ENCODE measurements around the gene USP5. TPM values are rescaled to one million over a fixed set of nuclear protein-coding genes. Genes with fewer than 3 reads are reported as not detected.
A peak's percentile ranks its signal among the peaks of the same experiment; 100 is the strongest.

The USP5 gene
- polyA plus RNA-seq, 12 donors, result 46.8 to 77.4 (median 59.6) TPM; not detected in 1

DNA sequence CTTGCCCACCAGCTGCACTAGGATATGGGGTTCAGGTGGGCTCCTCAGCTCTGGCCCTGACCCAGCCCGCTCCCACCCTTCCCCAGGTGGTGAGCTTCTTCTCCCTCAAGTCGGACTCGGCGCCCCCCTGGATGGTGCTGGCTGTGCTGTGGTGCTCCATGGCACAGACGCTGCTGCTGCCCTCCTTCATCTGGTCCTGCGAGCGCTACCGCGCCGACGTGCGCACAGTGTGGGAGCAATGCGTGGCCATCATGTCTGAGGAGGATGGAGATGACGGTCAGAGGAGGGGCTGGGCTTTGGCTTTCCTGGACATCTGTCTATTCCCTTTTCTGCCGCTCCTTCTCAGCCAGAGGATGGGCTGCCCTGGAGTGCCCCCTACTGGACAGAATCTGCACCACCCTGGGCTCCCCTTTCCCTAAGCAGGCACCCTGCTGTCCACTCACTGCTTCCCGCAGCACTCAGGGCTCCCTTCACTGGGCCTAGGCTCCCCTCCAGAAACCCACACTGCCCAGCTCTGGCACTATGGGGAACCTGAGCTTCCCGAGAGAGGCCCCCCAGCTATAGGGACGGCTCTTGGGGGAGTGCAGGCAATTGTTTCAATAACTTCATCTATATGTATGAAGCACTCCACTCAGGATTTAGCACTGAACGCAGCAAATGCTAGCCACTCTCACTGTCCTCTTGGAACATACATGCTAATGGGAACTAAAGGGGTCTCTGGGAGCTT is 26.4 kb upstream of the USP5 start:
- peak; percentile 94 for DNase-seq

- DNase-seq, result no peak
Measured at GRCh38 chr12:6826125-6826733, 25.7 kb upstream of the USP5 start.

DNA sequence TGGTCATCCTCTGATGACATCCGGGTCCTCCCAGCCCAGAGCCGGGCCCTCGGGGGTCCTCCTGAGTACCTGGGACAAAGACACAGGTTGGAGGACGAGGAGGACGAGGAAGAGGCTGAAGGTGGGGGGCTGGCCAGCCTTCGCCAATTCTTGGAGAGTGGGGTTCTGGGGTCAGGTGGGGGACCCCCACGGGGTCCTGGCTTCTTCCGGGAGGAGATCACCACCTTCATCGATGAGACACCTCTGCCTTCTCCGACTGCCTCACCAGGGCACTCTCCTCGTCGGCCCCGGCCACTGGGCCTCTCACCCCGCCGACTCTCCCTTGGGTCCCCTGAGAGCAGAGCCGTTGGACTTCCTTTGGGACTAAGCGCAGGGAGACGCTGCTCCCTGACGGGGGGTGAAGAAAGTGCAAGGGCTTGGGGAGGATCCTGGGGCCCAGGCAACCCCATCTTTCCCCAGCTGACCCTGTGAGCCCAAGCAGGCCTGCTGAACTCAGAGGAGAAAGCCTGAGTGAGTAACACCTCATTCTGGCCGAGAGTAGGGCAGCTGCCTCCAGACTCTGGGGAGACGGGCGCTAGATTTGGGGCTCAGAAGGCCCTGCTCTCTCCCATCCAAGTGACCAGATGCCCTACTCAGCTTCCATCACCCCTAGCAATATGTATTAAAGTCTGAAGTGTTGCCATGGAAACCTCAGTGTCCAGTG is 25.1 kb upstream of the USP5 start:
- DNase-seq, result no peak

DNA sequence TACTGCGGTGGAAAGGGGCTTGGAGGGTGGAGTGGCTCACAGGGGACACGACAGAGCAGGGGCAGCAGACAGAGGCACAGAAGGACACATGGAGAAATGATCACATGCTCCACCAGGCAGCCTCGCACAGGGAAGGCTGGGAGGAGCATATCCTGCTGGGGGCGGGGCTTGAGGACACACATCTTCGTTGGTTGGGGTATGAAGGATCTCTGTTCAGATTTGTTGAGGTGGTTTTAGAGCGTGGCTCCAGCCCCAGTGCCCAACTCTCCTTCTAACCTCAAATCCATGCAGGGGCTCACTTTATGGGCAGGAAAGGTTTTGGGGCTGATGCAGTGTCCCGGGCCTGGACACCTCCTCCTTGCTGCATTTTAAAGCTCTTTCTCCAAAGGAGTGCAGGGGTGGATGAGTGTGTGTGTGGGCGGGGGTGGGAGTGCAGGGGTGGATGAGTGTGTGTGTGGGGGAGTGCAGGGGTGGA is 24.5 kb upstream of the USP5 start:
- peak; percentile 86 for DNase-seq

GRCh38 chr12:6827982-6828780 is 23.8 kb upstream of the USP5 start, which contains the start of gene P3H3:
P3H3 (plus strand) TSS chr12:6828407; CDS start chr12:6828441, 34 bp downstream.
- DNase-seq, result peak; percentile 69

DNA sequence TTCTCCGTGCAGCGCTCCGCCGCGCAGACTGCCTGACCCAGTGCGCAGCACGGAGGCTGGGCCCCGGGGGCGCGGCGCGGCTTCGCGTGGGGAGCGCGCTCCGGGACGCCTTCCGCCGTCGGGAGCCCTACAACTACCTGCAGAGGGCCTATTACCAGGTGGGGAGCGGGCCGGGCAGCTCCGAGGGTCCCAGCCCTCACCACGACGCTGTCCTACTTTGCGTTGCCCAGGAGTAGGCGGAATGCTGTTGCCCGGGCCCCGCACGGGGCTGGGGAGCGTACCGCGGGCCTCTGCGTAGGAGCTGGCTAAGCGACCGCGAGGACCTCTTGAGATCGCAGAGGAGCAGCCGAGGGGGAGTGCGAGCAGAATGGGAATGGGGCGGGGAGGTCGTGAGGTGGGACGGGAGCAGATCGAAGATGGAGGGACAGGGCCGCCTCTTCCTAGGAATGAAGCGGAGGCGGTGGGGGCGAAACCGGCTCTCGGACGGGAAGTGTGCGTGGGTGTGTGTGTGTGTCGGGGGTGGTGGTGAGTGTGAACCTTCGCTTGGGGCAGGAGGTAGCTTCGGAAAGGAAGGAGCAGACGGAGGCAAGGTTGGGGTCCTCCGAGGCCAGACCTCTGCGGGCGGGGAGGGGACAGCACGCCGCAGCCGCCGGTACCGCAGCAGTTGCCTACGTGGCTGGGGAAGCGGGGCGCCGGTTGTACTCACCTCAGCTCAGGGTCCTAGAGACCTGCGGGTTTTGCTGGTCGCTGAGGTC is 23.0 kb upstream of the USP5 start:
- peak; percentile 58 for DNase-seq

GRCh38 chr12:6829536-6830220 is 22.3 kb upstream of the USP5 start:
- DNase-seq, result no peak

GRCh38 chr12:6830286-6830890 is 21.6 kb upstream of the USP5 start:
- no peak for DNase-seq

GRCh38 chr12:6830999-6831398 is 21.0 kb upstream of the USP5 start:
- DNase-seq, result no peak

DNA sequence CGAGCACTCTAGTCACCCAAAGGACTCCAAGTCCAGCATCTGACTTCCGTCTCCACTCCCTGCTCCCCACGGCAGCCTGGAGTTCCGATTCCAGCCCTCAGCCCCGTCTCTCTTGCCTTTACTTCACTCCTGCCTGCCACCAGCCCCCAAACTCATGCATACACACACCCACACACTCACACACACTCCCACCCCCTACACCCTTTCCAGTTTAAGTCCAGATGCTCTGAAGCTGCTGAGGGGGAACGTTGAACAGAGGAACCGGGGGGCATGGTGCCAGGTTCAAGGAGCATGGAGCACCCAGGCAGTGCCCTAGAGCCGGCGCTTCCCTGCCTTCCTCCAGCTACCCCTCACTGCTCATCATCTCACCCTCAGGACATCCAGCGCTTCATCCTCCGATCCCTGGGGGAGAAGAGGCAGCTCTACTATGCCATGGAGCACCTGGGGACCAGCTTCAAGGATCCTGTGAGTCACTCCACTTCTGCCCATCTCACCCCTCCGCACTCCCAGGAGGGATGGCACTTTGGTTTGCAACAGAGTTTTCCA is 20.4 kb upstream of the USP5 start:
- DNase-seq, result no peak

- no peak for DNase-seq
Measured at GRCh38 chr12:6832125-6832524, 19.8 kb upstream of the USP5 start.

DNA sequence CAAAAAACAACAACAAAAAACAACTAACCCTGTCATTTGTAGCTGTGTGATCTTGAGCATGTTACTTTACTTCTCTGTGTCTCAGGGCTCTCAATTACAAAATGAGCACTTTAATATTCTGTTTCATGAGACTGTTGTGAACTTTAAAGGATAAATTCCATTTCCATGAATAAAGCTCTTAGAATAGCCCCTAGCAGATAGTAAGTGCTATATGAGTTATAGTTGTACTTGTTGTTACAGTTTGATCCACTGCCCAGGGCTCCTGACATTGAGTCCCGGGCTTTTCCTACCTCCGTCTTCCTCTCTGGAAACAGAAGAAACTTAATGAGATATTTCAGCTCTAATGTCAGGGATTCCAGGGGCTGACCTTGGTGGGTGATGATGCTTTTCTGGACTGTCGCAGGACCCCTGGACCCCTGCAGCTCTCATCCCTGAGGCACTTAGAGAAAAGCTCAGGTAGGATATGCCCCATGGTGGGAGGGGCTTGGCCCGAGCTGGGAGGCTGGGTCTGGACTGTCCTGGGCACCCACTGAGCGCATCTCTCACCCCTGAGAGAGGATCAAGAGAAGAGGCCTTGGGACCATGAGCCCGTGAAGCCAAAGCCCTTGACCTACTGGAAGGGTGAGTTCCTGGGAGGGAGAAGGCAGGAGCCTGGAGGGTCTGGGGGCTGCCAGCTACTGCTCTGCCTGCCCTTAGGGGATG is 18.6 kb upstream of the USP5 start:
- DNase-seq, result no peak

DNA sequence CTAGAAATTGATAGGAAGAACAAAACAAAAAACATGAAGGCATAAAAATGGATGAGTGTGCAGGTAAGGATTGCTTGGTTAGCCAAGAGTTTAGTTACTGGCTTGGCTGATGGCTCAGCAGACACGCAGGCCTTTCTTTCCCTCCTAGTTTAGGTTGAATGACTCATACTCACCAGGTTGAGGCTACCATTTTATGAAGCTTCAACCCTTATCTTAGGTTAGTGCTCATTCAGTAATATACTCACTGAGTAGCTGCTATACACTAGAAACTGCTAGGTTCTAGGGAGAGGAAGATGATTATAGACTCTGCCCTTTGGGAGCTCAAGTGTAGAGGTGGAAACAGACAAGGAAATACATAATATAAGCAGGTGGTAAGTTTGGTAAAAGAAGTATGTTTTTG is 17.7 kb upstream of the USP5 start:
- DNase-seq, result no peak

GRCh38 chr12:6834873-6835272 is 17.1 kb upstream of the USP5 start:
- no peak for DNase-seq

DNA sequence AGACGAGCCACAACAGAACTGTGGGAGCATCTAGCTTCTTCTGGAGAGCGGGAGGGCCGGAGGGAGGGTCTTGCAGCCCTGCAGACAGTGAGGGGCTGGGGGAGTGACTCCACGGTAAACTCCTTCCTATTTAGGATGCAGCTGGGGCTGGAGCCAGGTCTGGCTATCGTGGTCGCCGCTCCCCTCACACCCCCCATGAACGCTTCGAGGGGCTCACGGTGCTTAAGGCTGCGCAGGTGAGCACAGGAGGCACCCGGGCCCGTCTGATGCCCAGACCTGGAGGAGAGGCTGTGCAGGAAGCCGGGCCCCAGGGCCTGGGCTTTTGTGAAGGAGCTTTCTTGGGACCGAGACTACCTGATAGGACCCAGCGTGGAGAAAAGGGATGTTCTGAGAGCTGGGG is 15.1 kb upstream of the USP5 start:
- no peak for DNase-seq

DNA sequence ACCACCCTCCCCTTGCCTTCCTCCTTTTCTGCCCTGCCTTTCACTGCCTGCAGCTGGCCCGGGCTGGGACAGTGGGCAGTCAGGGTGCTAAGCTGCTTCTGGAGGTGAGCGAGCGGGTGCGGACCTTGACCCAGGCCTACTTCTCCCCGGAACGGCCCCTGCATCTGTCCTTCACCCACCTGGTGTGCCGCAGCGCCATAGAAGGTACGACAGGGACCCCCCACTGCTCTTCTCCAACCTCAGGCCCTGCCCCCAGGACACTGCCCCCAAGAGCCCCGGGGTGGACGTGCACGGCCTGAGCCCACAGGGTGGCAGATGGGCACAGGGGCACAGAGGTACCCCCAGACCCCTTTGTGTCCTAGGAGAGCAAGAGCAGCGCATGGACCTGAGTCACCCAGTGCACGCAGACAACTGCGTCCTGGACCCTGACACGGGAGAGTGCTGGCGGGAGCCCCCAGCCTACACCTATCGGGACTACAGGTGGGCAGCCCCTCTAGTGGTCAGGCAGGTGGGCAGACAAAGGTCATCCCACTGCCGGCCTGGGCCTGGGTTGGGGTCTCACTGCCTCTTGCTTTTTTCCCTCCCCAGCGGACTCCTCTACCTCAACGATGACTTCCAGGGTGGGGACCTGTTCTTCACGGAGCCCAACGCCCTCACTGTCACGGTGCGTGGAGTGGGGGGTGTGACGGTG is 14.4 kb upstream of the USP5 start:
- no peak for DNase-seq

DNA sequence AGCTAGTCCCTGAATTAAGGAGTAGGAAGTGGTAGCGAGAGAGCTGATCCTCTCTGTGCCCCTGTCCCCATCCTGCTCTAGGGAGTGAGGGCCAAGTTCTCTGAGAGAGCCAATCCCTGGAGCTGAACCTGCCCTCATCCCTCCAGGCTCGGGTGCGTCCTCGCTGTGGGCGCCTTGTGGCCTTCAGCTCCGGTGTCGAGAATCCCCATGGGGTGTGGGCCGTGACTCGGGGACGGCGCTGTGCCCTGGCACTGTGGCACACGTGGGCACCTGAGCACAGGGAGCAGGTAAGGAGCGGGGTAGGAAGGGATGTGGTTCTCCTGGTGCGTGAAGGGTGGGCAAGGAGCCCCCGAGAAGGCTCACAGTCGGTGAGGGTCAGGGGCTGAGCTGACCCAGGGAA is 13.1 kb upstream of the USP5 start:
- no peak for DNase-seq

DNA sequence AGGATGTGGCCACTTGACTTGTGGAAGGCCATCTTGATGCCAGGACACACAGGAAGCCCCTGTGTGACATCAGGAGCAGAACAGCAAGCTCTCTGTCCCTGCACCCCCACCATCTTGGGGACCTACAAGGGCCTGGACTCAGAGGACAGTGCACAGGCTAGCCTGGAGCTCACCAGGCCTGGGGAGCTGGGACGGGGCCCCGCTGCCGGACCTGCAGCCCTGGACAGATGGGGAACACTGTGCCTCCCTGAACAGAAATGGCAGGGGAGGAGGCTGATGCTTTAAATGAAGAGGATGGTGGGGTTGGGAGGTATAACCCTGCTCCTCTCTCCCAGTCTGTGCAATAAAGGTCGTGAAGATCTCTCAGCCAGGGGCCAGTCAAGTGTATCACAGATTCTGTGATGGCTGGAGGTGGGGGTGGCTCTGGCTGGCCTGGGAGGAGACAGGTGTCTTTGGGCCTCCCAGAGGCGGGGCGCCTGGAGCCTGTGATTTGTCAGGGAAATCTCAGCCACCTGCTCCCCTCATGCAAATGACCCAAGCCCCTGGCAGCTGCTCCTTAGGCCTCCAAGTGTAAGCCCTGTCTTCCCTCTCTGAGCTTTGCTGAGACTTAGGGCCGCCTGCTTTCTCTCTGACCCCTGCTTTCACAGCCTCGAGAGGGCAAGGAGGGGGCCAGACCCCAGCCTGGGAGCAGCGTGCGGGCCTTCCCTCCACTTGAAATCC is 12.3 kb upstream of the USP5 start:
- no peak for DNase-seq
